Retinal pigment epithelial cell (primary cell): Measurements from ENCODE around the gene ZDHHC19.
"Not testable (repeated sequence)": the region's sequence is repeated elsewhere in the genome, so short reads cannot be mapped to it uniquely, and the experiment has no call there.

Experiments
- DNase-seq: peaks from one replicate; pipeline ENCODE4 v3.0.0-alpha.2; 2010; ENCODE audit warnings: low read depth
- H3K4me3 ChIP-seq: 2 replicates; pipeline ENCODE4 v1.5.1; 2011; ENCODE audit warnings: mild to moderate bottlenecking, low read length, control low read depth, moderate library complexity
- CTCF ChIP-seq: conservative IDR thresholded peaks from 2 replicates; pipeline ENCODE4 v1.5.1; 2011; ENCODE audit warnings: low read depth, low read length, control low read depth, inconsistent platforms

Gene ZDHHC19

DNA sequence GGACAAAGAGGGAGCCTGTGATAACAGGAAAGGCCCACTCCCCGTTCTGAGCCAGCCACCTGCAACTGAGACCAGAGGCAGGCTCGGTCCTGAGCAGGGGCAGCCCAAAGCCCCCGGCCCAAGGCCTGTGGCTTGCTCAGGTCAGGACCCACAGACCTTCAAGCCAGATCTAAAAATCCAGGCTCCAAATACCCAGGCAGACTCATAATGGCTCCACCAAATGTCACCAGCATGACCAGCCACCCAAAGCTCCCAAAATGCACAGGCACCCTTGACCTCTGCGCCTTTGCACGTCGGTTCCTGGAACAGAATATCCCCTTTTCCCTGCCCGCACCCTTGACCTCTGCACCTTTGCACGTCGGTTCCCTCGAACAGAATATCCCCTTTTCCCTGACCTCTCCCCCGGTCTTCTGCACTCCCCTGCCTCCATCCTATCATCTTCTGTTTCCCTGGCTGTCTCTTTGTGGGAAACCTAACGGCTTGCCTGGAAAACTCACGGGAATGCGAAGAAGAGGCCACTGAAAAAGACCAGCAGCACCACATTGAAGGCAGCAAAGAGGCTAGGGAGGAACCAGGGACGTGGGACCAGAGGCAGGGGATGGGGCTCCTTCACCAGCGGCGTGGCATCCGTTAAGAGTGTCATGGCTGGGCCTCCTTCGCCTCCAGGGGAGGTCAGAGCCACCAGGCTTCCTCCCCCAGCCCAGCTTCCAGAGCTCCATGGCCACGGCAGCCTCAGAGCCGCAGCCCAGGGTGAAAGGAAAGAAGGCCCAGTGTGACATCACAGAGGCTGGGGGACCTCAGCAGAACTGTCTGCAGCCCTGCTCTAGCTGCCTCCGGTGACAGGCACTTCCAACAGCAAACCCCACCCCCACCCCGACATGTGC lies at the start of gene ZDHHC19:
Gene ZDHHC19, minus strand, starts transcription at position 728 of the 884 bp plus-strand sequence. Its CDS starts 85 bp downstream, at position 643.
- TF ChIP-seq CTCF, result no peak
- DNase-seq, result no peak
- H3K4me3 ChIP-seq, result no peak within 1 kb of the TSS

- no peak for TF ChIP-seq CTCF
- H3K4me3 ChIP-seq, result no peak overlapping the region
- no peak for DNase-seq
These were observed 49.6 kb upstream of the ZDHHC19 start for GRCh38 chr3:196260784-196261183.

GRCh38 chr3:196255776-196256175 lies 44.6 kb upstream of the ZDHHC19 start:
- no peak for TF ChIP-seq CTCF
- DNase-seq, result no peak
- H3K4me3 ChIP-seq, result no peak overlapping the region

DNA sequence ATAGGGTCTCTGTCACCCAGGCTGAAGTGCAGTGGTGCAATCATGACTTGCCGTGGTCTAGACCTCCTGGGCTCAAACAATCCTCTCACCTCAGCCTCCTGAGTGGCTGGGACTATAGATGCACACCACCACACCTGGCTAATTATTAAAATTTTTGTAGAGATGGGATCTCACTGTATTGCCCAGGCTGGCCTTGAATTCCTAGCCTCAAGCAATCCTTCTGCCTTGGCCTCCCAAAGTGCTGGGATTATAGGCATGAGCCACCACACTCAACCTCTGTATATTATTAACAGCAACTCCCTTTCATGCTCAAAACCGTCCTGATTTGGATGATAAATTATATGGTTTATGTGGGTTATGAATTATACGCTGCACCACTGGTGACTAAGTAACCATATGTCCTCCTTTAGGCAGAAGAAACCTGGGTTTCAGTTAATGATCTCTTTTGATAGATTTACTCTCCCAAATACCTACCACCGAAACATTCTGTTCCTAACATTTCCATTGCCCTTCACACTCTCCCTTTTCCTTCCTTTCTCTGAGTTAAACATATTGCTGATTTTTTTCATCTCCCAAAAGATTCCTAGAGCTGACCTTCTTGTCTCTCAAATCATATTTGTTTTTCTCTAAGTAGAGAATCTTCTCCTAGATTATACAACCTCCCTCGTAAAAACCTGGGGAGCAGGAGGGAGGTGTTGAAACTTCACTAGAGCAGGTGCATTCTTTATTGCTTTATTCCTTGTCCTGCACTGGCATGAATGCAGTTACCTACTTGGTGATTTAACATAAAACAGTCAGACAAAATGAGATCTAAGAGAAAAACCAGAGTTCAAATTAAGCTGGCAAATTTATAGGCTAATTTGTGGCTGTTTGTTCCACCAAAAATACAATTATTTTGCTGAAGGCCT lies 43.4 kb upstream of the ZDHHC19 start:
- no peak for DNase-seq
- TF ChIP-seq CTCF, result no peak
- no peak overlapping the region for H3K4me3 ChIP-seq

DNA sequence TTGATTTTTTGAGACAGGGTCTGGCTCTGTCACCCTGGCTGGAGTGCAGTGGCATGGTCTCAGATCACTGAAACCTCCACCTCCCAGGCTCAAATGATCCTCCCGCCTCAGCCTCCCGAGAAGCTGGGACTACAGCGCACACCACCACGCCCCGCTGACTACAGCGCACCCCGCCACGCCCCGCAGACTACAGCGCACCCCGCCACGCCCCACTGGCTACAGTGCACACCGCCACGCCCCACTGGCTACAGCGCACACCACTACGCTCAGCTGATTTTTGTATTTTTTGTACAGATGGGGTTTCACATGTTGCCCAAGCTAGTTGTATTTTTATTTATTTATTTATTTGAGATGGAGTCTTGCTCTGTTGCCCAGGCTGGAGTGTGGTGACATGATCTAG lies 40.7 kb upstream of the ZDHHC19 start:
- TF ChIP-seq CTCF, result no peak
- no peak overlapping the region for H3K4me3 ChIP-seq
- no peak for DNase-seq

GRCh38 chr3:196246612-196247308 lies 35.6 kb upstream of the ZDHHC19 start:
- no peak for DNase-seq
- no peak overlapping the region for H3K4me3 ChIP-seq
- no peak for TF ChIP-seq CTCF

- not testable (repeated sequence) for DNase-seq, H3K4me3 ChIP-seq
These were observed 33.0 kb upstream of the ZDHHC19 start for GRCh38 chr3:196244166-196244565.
